ENCODE results near the gene NRAS. TPM values are rescaled to one million over a fixed set of nuclear protein-coding genes. Genes with fewer than 3 reads are reported as not detected.

NRAS gene
- total and polyA plus RNA-seq, 2 donors (not counting 1 experiment from before 2014, with no cell fraction given): 31.0 to 62.3 TPM

DNA sequence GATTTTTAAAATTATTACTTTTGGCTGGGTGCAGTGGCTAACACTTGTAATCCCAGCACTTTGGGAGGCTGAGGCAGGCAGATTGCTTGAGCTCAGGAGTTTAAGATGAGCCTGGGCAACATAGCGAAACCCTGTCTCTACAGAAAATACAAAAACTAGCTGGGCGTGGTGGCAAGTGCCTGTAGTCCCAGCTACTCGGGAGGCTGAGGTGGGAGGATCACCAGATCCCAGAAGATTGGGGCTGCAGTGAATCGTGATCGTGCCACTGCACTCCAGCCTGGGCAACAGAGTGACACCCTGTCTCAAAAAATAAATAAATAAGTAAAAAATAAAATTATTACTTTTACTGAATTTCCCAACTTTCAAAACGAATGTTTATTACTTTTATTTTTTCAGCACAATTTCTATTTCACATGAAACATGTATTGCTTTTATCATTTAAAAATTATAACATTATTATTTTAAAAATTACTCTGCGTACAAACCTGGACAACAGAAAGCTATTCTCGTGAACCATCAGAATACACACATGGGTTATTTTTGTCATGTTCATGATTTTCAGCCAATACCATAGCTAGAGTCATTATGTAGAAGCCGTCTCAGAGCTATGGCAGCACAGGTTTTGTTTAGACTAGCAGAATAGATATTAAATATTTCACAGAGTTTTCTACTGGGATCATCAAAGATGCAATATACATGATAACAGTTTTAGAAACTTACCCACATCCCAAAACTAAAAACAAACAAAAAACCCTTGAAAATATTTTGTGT is 21.8 kb downstream of the NRAS start:
- no peak for DNase-seq (ENCODE audit: low read depth in 2 of 2)
- no peak overlapping the region for H2AFZ ChIP-seq (ENCODE audit: low read length)
- TF ChIP-seq CTCF (conservative IDR thresholded peaks at IDR 0.05 in 1 of 2, IDR thresholded peaks at IDR 0.05 in 1 of 2; ENCODE audit: low read depth in 1 of 2, low read length in 2 of 2) (no peak), EZH2 (IDR thresholded peaks at IDR 0.05; ENCODE audit: low read length, missing control alignments) (no peak)
- H3K79me2 ChIP-seq (ENCODE audit: control insufficient read depth, insufficient read depth, low read length): no peaks in the 10 kb centered on the region
- H3K9ac ChIP-seq (ENCODE audit: insufficient read depth, low read length): no peak overlapping the region
- no peaks in the 10 kb centered on the region for H4K20me1 ChIP-seq (ENCODE audit: control insufficient read depth, extremely low read depth, insufficient read depth, low read length)
- no peak overlapping the region for H3K27ac ChIP-seq (ENCODE audit: insufficient read depth, low read length)
- no peaks in the 10 kb centered on the region for H3K36me3 ChIP-seq (ENCODE audit: control insufficient read depth, insufficient read depth, low read length)
- H3K4me2 ChIP-seq (ENCODE audit: extremely low read depth, insufficient read depth, low read length): no peak overlapping the region
- H3K4me1 ChIP-seq (ENCODE audit: control insufficient read depth, extremely low read depth, insufficient read depth, low read length): no peaks in the 10 kb centered on the region
- no peaks in the 10 kb centered on the region for H3K9me3 ChIP-seq (ENCODE audit: control insufficient read depth, insufficient read depth, low read depth, low read length)
- H3K27me3 ChIP-seq (ENCODE audit: control insufficient read depth, insufficient read depth, low read length): peaks cover 2% of the 10 kb centered on the region
- H3K4me3 ChIP-seq (replicated peaks in 1 of 4; ENCODE audit: control extremely low read depth in 1 of 4, insufficient read depth in 1 of 4, low read depth in 3 of 4, low read length in 4 of 4): no peak overlapping the region

DNA sequence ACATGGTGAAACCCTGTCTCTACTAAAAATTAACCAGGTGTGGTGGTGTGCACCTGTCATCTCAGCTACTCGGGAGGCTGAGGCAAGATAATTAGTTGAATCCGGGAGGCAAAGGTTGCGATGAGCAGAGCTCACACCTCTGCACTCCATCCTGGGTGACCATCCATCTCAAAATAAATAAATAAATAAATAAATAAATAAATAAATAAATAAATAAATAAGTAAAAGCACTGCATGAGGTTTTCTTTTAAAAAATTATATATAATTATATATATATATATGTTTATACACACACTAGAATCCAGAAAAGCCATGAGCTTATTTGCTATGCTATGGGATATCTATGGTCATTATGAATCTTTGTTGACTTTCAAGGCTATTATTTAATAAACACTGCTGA is 23.6 kb downstream of the NRAS start:
- Histone ChIP-seq H3K4me1 (ENCODE audit: control insufficient read depth, extremely low read depth, insufficient read depth, low read length) (no peaks in the 10 kb centered on the region), H3K79me2 (ENCODE audit: control insufficient read depth, insufficient read depth, low read length) (no peaks in the 10 kb centered on the region), H3K4me2 (ENCODE audit: extremely low read depth, insufficient read depth, low read length) (no peak overlapping the region), H2AFZ (ENCODE audit: low read length) (no peak overlapping the region), H4K20me1 (ENCODE audit: control insufficient read depth, extremely low read depth, insufficient read depth, low read length) (no peaks in the 10 kb centered on the region), H3K9me3 (ENCODE audit: control insufficient read depth, insufficient read depth, low read depth, low read length) (no peaks in the 10 kb centered on the region), H3K4me3 (replicated peaks in 1 of 4; ENCODE audit: control extremely low read depth in 1 of 4, insufficient read depth in 1 of 4, low read depth in 3 of 4, low read length in 4 of 4) (no peak overlapping the region), H3K36me3 (ENCODE audit: control insufficient read depth, insufficient read depth, low read length) (no peaks in the 10 kb centered on the region), H3K27ac (ENCODE audit: insufficient read depth, low read length) (no peak overlapping the region), H3K9ac (ENCODE audit: insufficient read depth, low read length) (no peak overlapping the region), H3K27me3 (ENCODE audit: control insufficient read depth, insufficient read depth, low read length) (peaks cover 4% of the 10 kb centered on the region)
- no peak for DNase-seq (ENCODE audit: low read depth in 2 of 2)
- TF ChIP-seq EZH2 (IDR thresholded peaks at IDR 0.05; ENCODE audit: low read length, missing control alignments) (no peak), CTCF (conservative IDR thresholded peaks at IDR 0.05 in 1 of 2, IDR thresholded peaks at IDR 0.05 in 1 of 2; ENCODE audit: low read depth in 1 of 2, low read length in 2 of 2) (no peak)

DNA sequence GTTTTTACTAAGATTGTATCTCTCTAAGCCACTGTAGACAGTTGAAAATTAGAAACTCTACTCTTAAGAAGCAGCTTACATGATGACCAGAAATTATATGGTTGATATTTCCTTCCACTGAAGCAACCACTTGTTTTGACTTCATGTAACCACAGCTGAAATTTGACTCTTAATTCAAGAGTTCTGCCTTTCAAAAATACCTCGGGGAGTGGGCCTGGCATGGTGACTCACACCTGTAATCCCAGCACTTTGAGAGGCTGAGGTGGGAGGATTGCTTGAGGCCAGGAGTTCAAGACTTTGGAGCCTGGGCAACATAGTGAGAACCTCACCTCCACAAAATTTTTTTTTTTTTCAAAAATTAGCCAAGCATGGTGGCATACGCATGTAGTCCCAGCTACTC is 25.5 kb downstream of the NRAS start:
- Histone ChIP-seq H2AFZ (ENCODE audit: low read length) (no peak overlapping the region), H3K27me3 (ENCODE audit: control insufficient read depth, insufficient read depth, low read length) (peaks cover 7% of the 10 kb centered on the region), H3K4me2 (ENCODE audit: extremely low read depth, insufficient read depth, low read length) (no peak overlapping the region), H3K36me3 (ENCODE audit: control insufficient read depth, insufficient read depth, low read length) (no peaks in the 10 kb centered on the region), H3K9me3 (ENCODE audit: control insufficient read depth, insufficient read depth, low read depth, low read length) (no peaks in the 10 kb centered on the region), H3K27ac (ENCODE audit: insufficient read depth, low read length) (no peak overlapping the region), H3K4me1 (ENCODE audit: control insufficient read depth, extremely low read depth, insufficient read depth, low read length) (no peaks in the 10 kb centered on the region), H3K79me2 (ENCODE audit: control insufficient read depth, insufficient read depth, low read length) (no peaks in the 10 kb centered on the region), H3K9ac (ENCODE audit: insufficient read depth, low read length) (no peak overlapping the region), H4K20me1 (ENCODE audit: control insufficient read depth, extremely low read depth, insufficient read depth, low read length) (no peaks in the 10 kb centered on the region), H3K4me3 (replicated peaks in 1 of 4; ENCODE audit: control extremely low read depth in 1 of 4, insufficient read depth in 1 of 4, low read depth in 3 of 4, low read length in 4 of 4) (no peak overlapping the region)
- DNase-seq (ENCODE audit: low read depth in 2 of 2): peak in 1 of 2 donors; percentile 15
- TF ChIP-seq EZH2 (IDR thresholded peaks at IDR 0.05; ENCODE audit: low read length, missing control alignments): no peak
- no peak for TF ChIP-seq CTCF (conservative IDR thresholded peaks at IDR 0.05 in 1 of 2, IDR thresholded peaks at IDR 0.05 in 1 of 2; ENCODE audit: low read depth in 1 of 2, low read length in 2 of 2)
